ENCODE data around the gene PHACTR2.

DNA sequence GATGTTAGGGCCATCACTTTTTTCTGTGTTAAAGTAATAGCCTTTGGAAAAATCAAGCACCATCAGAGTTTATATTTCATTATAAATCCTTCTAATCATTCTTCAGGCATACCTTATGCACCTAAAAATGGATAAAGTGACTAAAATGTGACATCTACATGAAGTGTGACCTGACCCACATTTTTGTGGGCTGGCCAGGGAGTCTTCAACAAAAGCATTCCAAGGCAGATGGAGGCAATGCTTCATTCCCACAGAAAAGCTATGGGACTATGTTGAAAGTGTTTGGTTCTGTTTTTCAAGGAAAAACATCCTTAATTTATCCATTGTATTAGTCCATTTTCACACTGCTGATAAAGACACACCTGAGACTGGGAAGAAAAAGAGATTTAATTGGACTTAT lies 106.6 kb downstream of the PHACTR2 start:
- no peak for TF ChIP-seq POLR2A (IDR thresholded peaks at IDR 0.05)
- TF ChIP-seq, protein P1, sequence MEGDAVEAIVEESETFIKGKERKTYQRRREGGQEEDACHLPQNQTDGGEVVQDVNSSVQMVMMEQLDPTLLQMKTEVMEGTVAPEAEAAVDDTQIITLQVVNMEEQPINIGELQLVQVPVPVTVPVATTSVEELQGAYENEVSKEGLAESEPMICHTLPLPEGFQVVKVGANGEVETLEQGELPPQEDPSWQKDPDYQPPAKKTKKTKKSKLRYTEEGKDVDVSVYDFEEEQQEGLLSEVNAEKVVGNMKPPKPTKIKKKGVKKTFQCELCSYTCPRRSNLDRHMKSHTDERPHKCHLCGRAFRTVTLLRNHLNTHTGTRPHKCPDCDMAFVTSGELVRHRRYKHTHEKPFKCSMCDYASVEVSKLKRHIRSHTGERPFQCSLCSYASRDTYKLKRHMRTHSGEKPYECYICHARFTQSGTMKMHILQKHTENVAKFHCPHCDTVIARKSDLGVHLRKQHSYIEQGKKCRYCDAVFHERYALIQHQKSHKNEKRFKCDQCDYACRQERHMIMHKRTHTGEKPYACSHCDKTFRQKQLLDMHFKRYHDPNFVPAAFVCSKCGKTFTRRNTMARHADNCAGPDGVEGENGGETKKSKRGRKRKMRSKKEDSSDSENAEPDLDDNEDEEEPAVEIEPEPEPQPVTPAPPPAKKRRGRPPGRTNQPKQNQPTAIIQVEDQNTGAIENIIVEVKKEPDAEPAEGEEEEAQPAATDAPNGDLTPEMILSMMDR (IDR thresholded peaks at IDR 0.05) = no peak

Data from thyroid gland (tissue), 4 donors.